ENCODE data around the gene TRDMT1. TPM values are rescaled to one million over a fixed set of nuclear protein-coding genes. Genes with fewer than 3 reads are reported as not detected.

Gene TRDMT1
- total RNA-seq, 1 donor from 2014 or later: 9.0 TPM

GRCh38 chr10:17122726-17123661 is 78.5 kb downstream of the TRDMT1 start:
- Mint-ChIP-seq H3K4me1 (ENCODE audit: unreplicated experiment) (peaks cover 52% of the 10 kb centered on the region), H3K9me3 (peaks cover 13% of the 10 kb centered on the region), H3K36me3 (peaks cover 5% of the 10 kb centered on the region), H3K27me3 (no peaks in the 10 kb centered on the region), H3K4me3 (peak overlapping the region; percentile 3), H3K27ac (no peak overlapping the region)
- no peak for TF ChIP-seq CTCF (conservative IDR thresholded peaks at IDR 0.05)
- no peak for DNase-seq (ENCODE audit: extremely low spot score, unreplicated experiment)

GRCh38 chr10:17122052-17122451 is 79.4 kb downstream of the TRDMT1 start:
- Mint-ChIP-seq H3K4me1 (ENCODE audit: unreplicated experiment) (peaks cover 49% of the 10 kb centered on the region), H3K4me3 (no peak overlapping the region)

GRCh38 chr10:17120694-17121093 is 80.8 kb downstream of the TRDMT1 start:
- Mint-ChIP-seq H3K9me3 (peaks cover 16% of the 10 kb centered on the region), H3K27me3 (no peaks in the 10 kb centered on the region), H3K4me3 (no peak overlapping the region), H3K4me1 (ENCODE audit: unreplicated experiment) (peaks cover 53% of the 10 kb centered on the region), H3K36me3 (peaks cover 5% of the 10 kb centered on the region), H3K27ac (no peak overlapping the region)
- no peak for TF ChIP-seq CTCF (conservative IDR thresholded peaks at IDR 0.05)
- DNase-seq (ENCODE audit: extremely low spot score, unreplicated experiment): no peak

More at GRCh38 chr10:17122052-17122451, 79.4 kb downstream of the TRDMT1 start:
- peaks cover 13% of the 10 kb centered on the region for H3K9me3 Mint-ChIP-seq
- no peaks in the 10 kb centered on the region for H3K27me3 Mint-ChIP-seq
- no peak for DNase-seq (ENCODE audit: extremely low spot score, unreplicated experiment)
- TF ChIP-seq CTCF (conservative IDR thresholded peaks at IDR 0.05): no peak
- H3K36me3 Mint-ChIP-seq: peaks cover 5% of the 10 kb centered on the region
- H3K27ac Mint-ChIP-seq: no peak overlapping the region

- no peak for TF ChIP-seq CTCF (conservative IDR thresholded peaks at IDR 0.05)
- Mint-ChIP-seq H3K27ac (no peak overlapping the region), H3K4me1 (ENCODE audit: unreplicated experiment) (peaks cover 53% of the 10 kb centered on the region), H3K4me3 (no peak overlapping the region), H3K9me3 (peaks cover 11% of the 10 kb centered on the region), H3K36me3 (peaks cover 5% of the 10 kb centered on the region), H3K27me3 (no peaks in the 10 kb centered on the region)
- DNase-seq (ENCODE audit: extremely low spot score, unreplicated experiment): no peak
These were observed 81.6 kb downstream of the TRDMT1 start for GRCh38 chr10:17119845-17120244.

GRCh38 chr10:17116193-17116592 is 85.3 kb downstream of the TRDMT1 start:
- no peaks in the 10 kb centered on the region for H3K27me3 Mint-ChIP-seq
- peaks cover 5% of the 10 kb centered on the region for H3K36me3 Mint-ChIP-seq
- peaks cover 7% of the 10 kb centered on the region for H3K9me3 Mint-ChIP-seq
- H3K4me3 Mint-ChIP-seq: no peak overlapping the region
- DNase-seq (ENCODE audit: extremely low spot score, unreplicated experiment): no peak
- H3K27ac Mint-ChIP-seq: no peak overlapping the region
- no peak for TF ChIP-seq CTCF (conservative IDR thresholded peaks at IDR 0.05)
- peaks cover 43% of the 10 kb centered on the region for H3K4me1 Mint-ChIP-seq (ENCODE audit: unreplicated experiment)
